Measurements from ENCODE around the gene ZPR1. TPM values are rescaled to one million over a fixed set of nuclear protein-coding genes. Genes with fewer than 3 reads are reported as not detected.
A peak's percentile ranks its signal among the peaks of the same experiment; 100 is the strongest.

The ZPR1 gene
- total RNA-seq, 1 experiment from 2014 or later, result 89.5 TPM

DNA sequence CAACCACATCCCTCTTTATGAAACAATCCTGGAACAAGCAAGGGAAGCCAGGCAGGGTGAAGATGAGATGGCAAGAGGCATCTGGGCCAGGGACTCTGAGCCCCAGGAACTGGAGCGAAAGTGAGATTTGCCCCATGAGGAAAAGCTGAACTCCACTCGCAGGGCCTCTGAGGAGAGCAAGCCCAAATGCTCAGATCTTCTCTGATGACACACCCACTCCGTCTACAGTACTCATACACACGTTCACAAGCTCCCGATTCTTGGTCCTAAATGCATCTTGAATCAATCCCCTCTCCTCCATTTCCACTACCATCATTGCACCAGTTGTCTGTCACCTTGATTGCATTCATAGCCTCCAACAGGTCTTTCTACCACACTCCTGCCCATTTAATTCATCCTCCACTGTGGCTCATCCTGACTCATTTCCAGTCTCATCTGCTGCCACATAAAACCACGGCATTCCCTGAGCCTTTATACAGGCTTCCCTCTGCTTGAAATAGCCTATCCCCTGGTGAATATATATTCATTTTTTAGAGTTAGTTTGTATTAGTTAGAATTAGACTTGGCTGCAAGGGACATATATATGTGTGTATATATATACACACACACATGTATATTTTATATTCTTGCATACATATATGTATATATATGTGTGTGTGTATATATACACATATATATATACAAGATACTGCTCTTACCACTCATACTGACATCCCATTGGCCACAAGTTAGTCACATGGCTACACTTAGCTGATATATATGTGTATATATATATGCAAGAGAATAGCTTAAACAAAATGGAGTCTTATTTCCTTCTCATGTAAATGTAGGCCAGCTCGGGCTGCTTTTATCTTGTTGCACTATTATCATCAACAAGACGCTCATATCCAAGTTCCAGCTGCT is 5.3 kb upstream of the ZPR1 start:
- ChIA-PET CTCF (interaction anchor here (0.9 kb wide), 1 partner anchor 43 kb away, joined by 4 read pairs; no protein-coding TSS in a partner anchor), POLR2A (ENCODE audit: unreplicated experiment) (no interaction called here)
- Histone ChIP-seq H3F3A (ENCODE audit: low read length, unreplicated experiment) (no peaks in the 10 kb centered on the region), H3K9me2 (replicated peaks; ENCODE audit: low read length) (no peaks in the 10 kb centered on the region), H3K9ac (ENCODE audit: low read length) (no peak overlapping the region), H3K79me2 (ENCODE audit: low read length) (no peaks in the 10 kb centered on the region), H3K4me3 (ENCODE audit: low read length) (no peak overlapping the region), H3K36me3 (ENCODE audit: low read depth, low read length) (no peaks in the 10 kb centered on the region), H3K9me3 (ENCODE audit: low read length) (no peaks in the 10 kb centered on the region), H3K27me3 (ENCODE audit: low read length) (no peaks in the 10 kb centered on the region), H4K20me1 (ENCODE audit: low read length) (no peaks in the 10 kb centered on the region), H2AFZ (ENCODE audit: low read length) (no peak overlapping the region), H3K4me1 (ENCODE audit: insufficient read depth, low read length) (peaks cover 25% of the 10 kb centered on the region), H3K27ac (ENCODE audit: low read length) (no peak overlapping the region), H3K4me2 (ENCODE audit: low read length) (peak overlapping the region; percentile 27)
- peak; percentile 96 for ATAC-seq
- no peak for TF ChIP-seq EZH2phosphoT487 (IDR thresholded peaks at IDR 0.05; ENCODE audit: borderline replicate concordance, low read length)
- peak; percentile 92 for DNase-seq
- intact Hi-C loops (cut with micrococcal nuclease), result loop anchor here (5.0 kb wide), 2 partner anchors 59 to 314 kb away; no protein-coding TSS in a partner anchor
- no TSS peak for BruUV-seq (replicated peaks)

DNA sequence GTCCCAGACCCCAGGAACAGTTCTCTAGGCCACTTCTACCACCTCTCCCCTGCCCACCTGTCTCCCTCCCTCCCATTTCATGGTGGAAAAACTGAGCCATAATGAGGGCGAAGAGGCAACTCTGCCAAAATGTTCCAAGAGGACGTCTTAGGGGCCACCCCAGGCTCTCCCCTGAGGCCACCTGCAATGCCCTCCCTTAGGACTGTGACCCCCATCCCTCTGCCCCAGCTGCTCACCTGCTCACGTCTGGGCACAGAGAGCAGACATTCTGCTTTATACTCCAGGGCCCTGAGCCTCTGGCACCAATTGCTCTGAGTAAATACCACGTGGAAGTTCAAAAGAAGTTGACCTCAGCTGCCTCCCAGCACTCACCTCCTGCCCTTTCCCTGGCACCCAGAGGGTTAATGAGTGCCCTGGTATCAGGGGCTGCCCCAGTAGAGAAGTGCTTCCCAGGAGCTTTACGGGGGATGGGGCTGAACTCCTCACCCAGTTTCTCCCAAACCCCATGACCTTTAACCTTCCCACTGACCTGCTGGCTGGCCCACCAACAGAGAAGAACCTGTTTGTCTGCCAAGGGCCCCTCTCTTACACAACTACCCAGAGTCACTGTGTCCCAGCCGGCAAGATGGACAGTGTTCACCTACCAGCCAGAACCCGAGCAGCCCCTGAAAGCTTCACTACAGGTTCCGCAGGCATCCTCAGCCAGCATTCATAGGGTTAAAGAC is 4.5 kb upstream of the ZPR1 start:
- H4K20me1 ChIP-seq (ENCODE audit: low read length), result no peaks in the 10 kb centered on the region
- ChIA-PET POLR2A (ENCODE audit: unreplicated experiment) (no interaction called here), CTCF (no interaction called here)
- H3K27ac ChIP-seq (ENCODE audit: low read length), result no peak overlapping the region
- H2AFZ ChIP-seq (ENCODE audit: low read length), result no peak overlapping the region
- peak overlapping the region; percentile 27 for H3K4me2 ChIP-seq (ENCODE audit: low read length)
- no peaks in the 10 kb centered on the region for H3K36me3 ChIP-seq (ENCODE audit: low read depth, low read length)
- no peaks in the 10 kb centered on the region for H3K9me2 ChIP-seq (replicated peaks; ENCODE audit: low read length)
- H3K4me1 ChIP-seq (ENCODE audit: insufficient read depth, low read length), result peaks cover 26% of the 10 kb centered on the region
- no TSS peak for BruUV-seq (replicated peaks)
- ATAC-seq (no peak), DNase-seq (no peak)
- no peaks in the 10 kb centered on the region for H3F3A ChIP-seq (ENCODE audit: low read length, unreplicated experiment)
- H3K27me3 ChIP-seq (ENCODE audit: low read length), result no peaks in the 10 kb centered on the region
- no peak overlapping the region for H3K9ac ChIP-seq (ENCODE audit: low read length)
- H3K4me3 ChIP-seq (ENCODE audit: low read length), result no peak overlapping the region
- TF ChIP-seq EZH2phosphoT487 (IDR thresholded peaks at IDR 0.05; ENCODE audit: borderline replicate concordance, low read length) (no peak), EZH2 (IDR thresholded peaks at IDR 0.05; ENCODE audit: low read length, unreplicated experiment) (no peak)
- TF ChIP-seq, protein P1, sequence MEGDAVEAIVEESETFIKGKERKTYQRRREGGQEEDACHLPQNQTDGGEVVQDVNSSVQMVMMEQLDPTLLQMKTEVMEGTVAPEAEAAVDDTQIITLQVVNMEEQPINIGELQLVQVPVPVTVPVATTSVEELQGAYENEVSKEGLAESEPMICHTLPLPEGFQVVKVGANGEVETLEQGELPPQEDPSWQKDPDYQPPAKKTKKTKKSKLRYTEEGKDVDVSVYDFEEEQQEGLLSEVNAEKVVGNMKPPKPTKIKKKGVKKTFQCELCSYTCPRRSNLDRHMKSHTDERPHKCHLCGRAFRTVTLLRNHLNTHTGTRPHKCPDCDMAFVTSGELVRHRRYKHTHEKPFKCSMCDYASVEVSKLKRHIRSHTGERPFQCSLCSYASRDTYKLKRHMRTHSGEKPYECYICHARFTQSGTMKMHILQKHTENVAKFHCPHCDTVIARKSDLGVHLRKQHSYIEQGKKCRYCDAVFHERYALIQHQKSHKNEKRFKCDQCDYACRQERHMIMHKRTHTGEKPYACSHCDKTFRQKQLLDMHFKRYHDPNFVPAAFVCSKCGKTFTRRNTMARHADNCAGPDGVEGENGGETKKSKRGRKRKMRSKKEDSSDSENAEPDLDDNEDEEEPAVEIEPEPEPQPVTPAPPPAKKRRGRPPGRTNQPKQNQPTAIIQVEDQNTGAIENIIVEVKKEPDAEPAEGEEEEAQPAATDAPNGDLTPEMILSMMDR (conservative IDR thresholded peaks at IDR 0.05; ENCODE audit: low read depth, low read length), result no peak
- H3K79me2 ChIP-seq (ENCODE audit: low read length), result peaks cover 5% of the 10 kb centered on the region
- intact Hi-C loops (cut with micrococcal nuclease), result loop anchor here (5.0 kb wide), 2 partner anchors 60 to 315 kb away; no protein-coding TSS in a partner anchor
- H3K9me3 ChIP-seq (ENCODE audit: low read length), result no peaks in the 10 kb centered on the region

DNA sequence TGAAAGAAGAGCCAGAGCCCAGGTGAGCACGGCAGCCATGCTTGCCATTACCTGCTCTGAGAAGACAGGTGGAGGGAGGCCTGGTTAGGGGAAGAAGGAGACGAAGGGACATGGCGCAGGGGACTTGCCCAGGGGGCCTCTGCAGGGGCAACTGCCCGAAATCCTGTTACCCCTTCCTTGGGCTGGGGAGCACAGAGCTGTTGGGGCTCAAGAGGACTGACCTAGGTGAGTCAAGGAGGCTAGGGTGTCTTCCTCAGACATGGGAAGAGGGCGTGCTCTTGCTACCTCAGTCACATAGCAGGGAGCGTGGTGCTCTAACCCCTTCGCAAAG is 4.0 kb upstream of the ZPR1 start, which contains the start of gene APOA5:
Gene APOA5, minus strand, starts transcription at position 67 of the 331 bp plus-strand sequence. Its CDS starts 19 bp downstream, at position 48.
- ATAC-seq (no peak), DNase-seq (no peak)
- BruUV-seq (replicated peaks), result no TSS peak
- Histone ChIP-seq H3K27ac (ENCODE audit: low read length) (no peak within 1 kb of the TSS), H3K9ac (ENCODE audit: low read length) (no peak within 1 kb of the TSS), H3K4me2 (ENCODE audit: low read length) (peak within 1 kb of the TSS; percentile 27), H4K20me1 (ENCODE audit: low read length) (no peaks in the 10 kb centered on the region), H3K4me3 (ENCODE audit: low read length) (no peak within 1 kb of the TSS), H3K9me3 (ENCODE audit: low read length) (no peaks in the 10 kb centered on the region), H3K36me3 (ENCODE audit: low read depth, low read length) (no peaks in the 10 kb centered on the region), H3K4me1 (ENCODE audit: insufficient read depth, low read length) (peaks cover 29% of the 10 kb centered on the region), H2AFZ (ENCODE audit: low read length) (no peak within 1 kb of the TSS), H3K9me2 (replicated peaks; ENCODE audit: low read length) (no peaks in the 10 kb centered on the region), H3F3A (ENCODE audit: low read length, unreplicated experiment) (no peaks in the 10 kb centered on the region), H3K27me3 (ENCODE audit: low read length) (no peaks in the 10 kb centered on the region), H3K79me2 (ENCODE audit: low read length) (peaks cover 10% of the 10 kb centered on the region)
- no peak for TF ChIP-seq EZH2 (IDR thresholded peaks at IDR 0.05; ENCODE audit: low read length, unreplicated experiment)
- TF ChIP-seq EZH2phosphoT487 (IDR thresholded peaks at IDR 0.05; ENCODE audit: borderline replicate concordance, low read length), result no peak
- TF ChIP-seq, protein P1 (conservative IDR thresholded peaks at IDR 0.05; ENCODE audit: low read depth, low read length), result no peak
- intact Hi-C loops (cut with micrococcal nuclease), result loop anchor here (5.0 kb wide), 2 partner anchors 61 to 316 kb away; no protein-coding TSS in a partner anchor
- ChIA-PET POLR2A (ENCODE audit: unreplicated experiment) (no interaction called here), CTCF (interaction anchor here (0.5 to 0.7 kb wide), 3 partner anchors 44 to 318 kb away, joined by 3 to 12 read pairs (median 3); no protein-coding TSS in a partner anchor)

Data from PC-3 (cell line).